HEK293 (cell line): ENCODE results near the gene HOXB9.
A peak's percentile ranks its signal among the peaks of the same experiment; 100 is the strongest.

Experiments used
- IKZF3 ChIP-seq: fragments of 450-650 bp; IDR thresholded peaks from 2 replicates; pipeline ENCODE4 v1.5.0; 2018; ENCODE audit warnings: missing biosample characterization, mild to moderate bottlenecking, missing genetic modification characterization, moderate library complexity
- MZF1 ChIP-seq: fragments of 450-650 bp; formaldehyde crosslinking; IDR thresholded peaks from 2 replicates; pipeline ENCODE4 v1.5.1; 2017; ENCODE audit warnings: missing biosample characterization, missing genetic modification characterization, borderline replicate concordance
- SP3 ChIP-seq: fragments of 450-650 bp; formaldehyde crosslinking; IDR thresholded peaks from 2 replicates; pipeline ENCODE4 v1.5.1; 2016; ENCODE audit warnings: missing biosample characterization, missing genetic modification characterization
- TCF7L2 ChIP-seq: IDR thresholded peaks from 2 replicates; pipeline ENCODE4 v1.6.1; 2011; ENCODE audit warnings: low read depth, mild to moderate bottlenecking, inconsistent platforms, low read length, moderate library complexity, borderline replicate concordance
- WT1 ChIP-seq: fragments of 450-650 bp; formaldehyde crosslinking; IDR thresholded peaks from 2 replicates; pipeline ENCODE4 v1.5.1; 2016; ENCODE audit warnings: missing biosample characterization, missing genetic modification characterization
- ZBTB7A ChIP-seq: fragments of 450-650 bp; formaldehyde crosslinking; IDR thresholded peaks from 2 replicates; pipeline ENCODE4 v1.5.1; 2016; ENCODE audit warnings: low read depth, missing biosample characterization, missing genetic modification characterization
- ZIC2 ChIP-seq: fragments of 450-650 bp; formaldehyde crosslinking; IDR thresholded peaks from 2 replicates; pipeline ENCODE4 v1.5.1; 2016; ENCODE audit warnings: missing biosample characterization, missing genetic modification characterization
- ZNF133 ChIP-seq: fragments of 450-650 bp; formaldehyde crosslinking; IDR thresholded peaks from 2 replicates; pipeline ENCODE4 v1.5.1; 2016; ENCODE audit warnings: missing biosample characterization, missing genetic modification characterization
- ZNF138 ChIP-seq: fragments of 450-650 bp; formaldehyde crosslinking; IDR thresholded peaks from 2 replicates; pipeline ENCODE4 v1.5.1; 2016; ENCODE audit warnings: missing biosample characterization, missing genetic modification characterization, borderline replicate concordance
- ZNF146 ChIP-seq: fragments of 450-650 bp; formaldehyde crosslinking; IDR thresholded peaks from 2 replicates; pipeline ENCODE4 v1.5.1; 2016; ENCODE audit warnings: missing biosample characterization, missing genetic modification characterization
- ZNF19 ChIP-seq: fragments of 450-650 bp; formaldehyde crosslinking; IDR thresholded peaks from 2 replicates; pipeline ENCODE4; 2016; ENCODE audit warnings: missing biosample characterization, missing genetic modification characterization, low read depth
- ZNF214 ChIP-seq: fragments of 450-650 bp; formaldehyde crosslinking; IDR thresholded peaks from 2 replicates; pipeline ENCODE4 v1.5.1; 2017; ENCODE audit warnings: missing biosample characterization, mild to moderate bottlenecking, missing genetic modification characterization, borderline replicate concordance
- ZNF23 ChIP-seq: fragments of 450-650 bp; formaldehyde crosslinking; IDR thresholded peaks from 2 replicates; pipeline ENCODE4 v1.5.1; 2016; ENCODE audit warnings: missing biosample characterization, missing genetic modification characterization, borderline replicate concordance
- ZNF426 ChIP-seq: fragments of 450-650 bp; formaldehyde crosslinking; IDR thresholded peaks from 2 replicates; pipeline ENCODE4 v1.5.1; 2017; ENCODE audit warnings: missing biosample characterization, missing genetic modification characterization, mild to moderate bottlenecking, inconsistent platforms, moderate library complexity
- ZNF473 ChIP-seq: fragments of 450-650 bp; formaldehyde crosslinking; IDR thresholded peaks from 2 replicates; pipeline ENCODE4 v1.5.1; 2017; ENCODE audit warnings: missing biosample characterization, missing genetic modification characterization
- ZNF48 ChIP-seq: fragments of 450-650 bp; formaldehyde crosslinking; IDR thresholded peaks from 2 replicates; pipeline ENCODE4 v1.5.1; 2016; ENCODE audit warnings: missing biosample characterization, missing genetic modification characterization
- ZNF549 ChIP-seq: fragments of 450-650 bp; IDR thresholded peaks from 2 replicates; pipeline ENCODE4 v1.5.1; 2018; ENCODE audit warnings: missing biosample characterization, missing genetic modification characterization, mild to moderate bottlenecking, inconsistent platforms, moderate library complexity
- ZNF571 ChIP-seq: fragments of 450-650 bp; formaldehyde crosslinking; IDR thresholded peaks from 2 replicates; pipeline ENCODE4 v1.5.0; 2017; ENCODE audit warnings: missing biosample characterization, missing genetic modification characterization
- ZNF629 ChIP-seq: fragments of 450-650 bp; formaldehyde crosslinking; IDR thresholded peaks from 2 replicates; pipeline ENCODE4 v1.5.1; 2017; ENCODE audit warnings: missing biosample characterization, missing genetic modification characterization
- ZNF843 ChIP-seq: fragments of 450-650 bp; formaldehyde crosslinking; IDR thresholded peaks from 2 replicates; pipeline ENCODE4 v1.5.1; 2016; ENCODE audit warnings: missing biosample characterization, missing genetic modification characterization
- TF ChIP-seq, protein P1 (sequence below): fragments of 450-650 bp; formaldehyde crosslinking; IDR thresholded peaks from 2 replicates; pipeline ENCODE4 v1.5.1; 2016; ENCODE audit warnings: missing biosample characterization, missing genetic modification characterization
- TF ChIP-seq, protein P2 (sequence below): fragments of 450-650 bp; formaldehyde crosslinking; optimal IDR thresholded peaks from 2 replicates; pipeline ENCODE3; 2016; ENCODE audit warnings: missing biosample characterization, mild to moderate bottlenecking, missing genetic modification characterization
- TF ChIP-seq, protein P3 (sequence below): fragments of 450-650 bp; formaldehyde crosslinking; IDR thresholded peaks from 2 replicates; pipeline ENCODE4 v1.5.1; 2016; ENCODE audit warnings: missing biosample characterization, missing genetic modification characterization
- TF ChIP-seq, protein P4 (sequence below): fragments of 450-650 bp; formaldehyde crosslinking; IDR thresholded peaks from 2 replicates; pipeline ENCODE4 v1.5.1; 2016; ENCODE audit warnings: missing biosample characterization, missing genetic modification characterization
- TF ChIP-seq, protein P5 (sequence below): fragments of 450-650 bp; formaldehyde crosslinking; IDR thresholded peaks from 2 replicates; pipeline ENCODE4 v1.5.1; 2016; ENCODE audit warnings: missing biosample characterization, missing genetic modification characterization, borderline replicate concordance
- TF ChIP-seq, protein P6 (sequence below): fragments of 450-650 bp; formaldehyde crosslinking; IDR thresholded peaks from 2 replicates; pipeline ENCODE4 v1.5.1; 2016; ENCODE audit warnings: missing biosample characterization, missing genetic modification characterization

HOXB9 gene

DNA sequence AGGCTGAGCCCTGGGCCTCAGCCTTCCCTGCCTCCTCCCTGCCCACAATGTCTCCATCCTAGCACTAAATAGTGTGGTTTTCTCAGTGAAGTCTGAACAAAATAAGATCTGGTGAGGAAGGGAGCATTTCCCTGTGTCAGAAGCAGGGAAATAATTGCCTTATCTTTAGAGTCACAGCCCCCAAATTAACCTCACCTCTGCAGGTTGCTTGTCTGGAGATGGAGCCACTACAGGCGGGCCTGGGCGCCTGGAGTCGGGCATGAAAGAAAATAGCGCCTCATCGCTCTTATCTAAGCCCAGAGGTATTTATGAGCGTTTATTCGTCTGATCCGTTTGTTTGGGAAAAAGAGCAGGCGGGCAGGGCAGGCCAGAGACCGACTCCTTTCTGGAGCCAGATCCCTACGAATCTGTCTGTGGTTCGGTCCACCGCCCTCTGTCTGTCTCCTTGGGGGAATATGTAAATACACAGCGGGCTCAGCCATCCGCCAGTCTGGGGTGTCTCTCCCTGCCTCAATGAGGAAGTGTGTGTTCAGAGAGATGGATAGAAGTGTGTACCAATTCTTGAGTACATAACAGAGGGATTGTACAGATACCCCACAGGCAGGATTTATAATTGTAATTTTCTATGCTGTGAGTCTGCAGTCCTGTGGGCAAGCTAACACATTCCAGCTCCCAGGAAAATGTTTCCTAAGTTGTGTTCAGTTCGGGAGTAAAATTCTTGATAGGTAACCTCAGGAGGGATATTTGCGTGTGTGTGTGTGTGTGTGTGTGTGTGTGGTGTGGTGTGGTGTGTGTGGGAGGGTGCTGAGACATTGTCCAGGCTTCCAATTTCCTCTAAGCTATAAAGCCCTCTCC, 25.7 kb downstream of the HOXB9 start (continued):
- no peak for TF ChIP-seq ZNF133 (tag by site-specific recombination)
- TF ChIP-seq ZNF214: no peak
- TF ChIP-seq ZNF549: no peak
- TF ChIP-seq, protein P1, sequence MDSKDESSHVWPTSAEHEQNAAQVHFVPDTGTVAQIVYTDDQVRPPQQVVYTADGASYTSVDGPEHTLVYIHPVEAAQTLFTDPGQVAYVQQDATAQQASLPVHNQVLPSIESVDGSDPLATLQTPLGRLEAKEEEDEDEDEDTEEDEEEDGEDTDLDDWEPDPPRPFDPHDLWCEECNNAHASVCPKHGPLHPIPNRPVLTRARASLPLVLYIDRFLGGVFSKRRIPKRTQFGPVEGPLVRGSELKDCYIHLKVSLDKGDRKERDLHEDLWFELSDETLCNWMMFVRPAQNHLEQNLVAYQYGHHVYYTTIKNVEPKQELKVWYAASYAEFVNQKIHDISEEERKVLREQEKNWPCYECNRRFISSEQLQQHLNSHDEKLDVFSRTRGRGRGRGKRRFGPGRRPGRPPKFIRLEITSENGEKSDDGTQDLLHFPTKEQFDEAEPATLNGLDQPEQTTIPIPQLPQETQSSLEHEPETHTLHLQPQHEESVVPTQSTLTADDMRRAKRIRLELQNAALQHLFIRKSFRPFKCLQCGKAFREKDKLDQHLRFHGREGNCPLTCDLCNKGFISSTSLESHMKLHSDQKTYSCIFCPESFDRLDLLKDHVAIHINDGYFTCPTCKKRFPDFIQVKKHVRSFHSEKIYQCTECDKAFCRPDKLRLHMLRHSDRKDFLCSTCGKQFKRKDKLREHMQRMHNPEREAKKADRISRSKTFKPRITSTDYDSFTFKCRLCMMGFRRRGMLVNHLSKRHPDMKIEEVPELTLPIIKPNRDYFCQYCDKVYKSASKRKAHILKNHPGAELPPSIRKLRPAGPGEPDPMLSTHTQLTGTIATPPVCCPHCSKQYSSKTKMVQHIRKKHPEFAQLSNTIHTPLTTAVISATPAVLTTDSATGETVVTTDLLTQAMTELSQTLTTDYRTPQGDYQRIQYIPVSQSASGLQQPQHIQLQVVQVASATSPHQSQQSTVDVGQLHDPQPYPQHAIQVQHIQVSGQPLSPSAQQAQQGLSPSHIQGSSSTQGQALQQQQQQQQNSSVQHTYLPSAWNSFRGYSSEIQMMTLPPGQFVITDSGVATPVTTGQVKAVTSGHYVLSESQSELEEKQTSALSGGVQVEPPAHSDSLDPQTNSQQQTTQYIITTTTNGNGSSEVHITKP (tag by site-specific recombination): peak; percentile 96
- TF ChIP-seq, protein P2, sequence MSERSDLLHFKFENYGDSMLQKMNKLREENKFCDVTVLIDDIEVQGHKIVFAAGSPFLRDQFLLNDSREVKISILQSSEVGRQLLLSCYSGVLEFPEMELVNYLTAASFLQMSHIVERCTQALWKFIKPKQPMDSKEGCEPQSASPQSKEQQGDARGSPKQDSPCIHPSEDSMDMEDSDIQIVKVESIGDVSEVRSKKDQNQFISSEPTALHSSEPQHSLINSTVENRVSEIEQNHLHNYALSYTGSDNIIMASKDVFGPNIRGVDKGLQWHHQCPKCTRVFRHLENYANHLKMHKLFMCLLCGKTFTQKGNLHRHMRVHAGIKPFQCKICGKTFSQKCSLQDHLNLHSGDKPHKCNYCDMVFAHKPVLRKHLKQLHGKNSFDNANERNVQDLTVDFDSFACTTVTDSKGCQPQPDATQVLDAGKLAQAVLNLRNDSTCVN (tag by site-specific recombination): no peak
- TF ChIP-seq, protein P3, sequence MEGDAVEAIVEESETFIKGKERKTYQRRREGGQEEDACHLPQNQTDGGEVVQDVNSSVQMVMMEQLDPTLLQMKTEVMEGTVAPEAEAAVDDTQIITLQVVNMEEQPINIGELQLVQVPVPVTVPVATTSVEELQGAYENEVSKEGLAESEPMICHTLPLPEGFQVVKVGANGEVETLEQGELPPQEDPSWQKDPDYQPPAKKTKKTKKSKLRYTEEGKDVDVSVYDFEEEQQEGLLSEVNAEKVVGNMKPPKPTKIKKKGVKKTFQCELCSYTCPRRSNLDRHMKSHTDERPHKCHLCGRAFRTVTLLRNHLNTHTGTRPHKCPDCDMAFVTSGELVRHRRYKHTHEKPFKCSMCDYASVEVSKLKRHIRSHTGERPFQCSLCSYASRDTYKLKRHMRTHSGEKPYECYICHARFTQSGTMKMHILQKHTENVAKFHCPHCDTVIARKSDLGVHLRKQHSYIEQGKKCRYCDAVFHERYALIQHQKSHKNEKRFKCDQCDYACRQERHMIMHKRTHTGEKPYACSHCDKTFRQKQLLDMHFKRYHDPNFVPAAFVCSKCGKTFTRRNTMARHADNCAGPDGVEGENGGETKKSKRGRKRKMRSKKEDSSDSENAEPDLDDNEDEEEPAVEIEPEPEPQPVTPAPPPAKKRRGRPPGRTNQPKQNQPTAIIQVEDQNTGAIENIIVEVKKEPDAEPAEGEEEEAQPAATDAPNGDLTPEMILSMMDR: peak; percentile 33; the same call in 1 of the 2 replicates
- no peak for TF ChIP-seq SP3
- TF ChIP-seq ZNF138: no peak
- TF ChIP-seq, protein P4, sequence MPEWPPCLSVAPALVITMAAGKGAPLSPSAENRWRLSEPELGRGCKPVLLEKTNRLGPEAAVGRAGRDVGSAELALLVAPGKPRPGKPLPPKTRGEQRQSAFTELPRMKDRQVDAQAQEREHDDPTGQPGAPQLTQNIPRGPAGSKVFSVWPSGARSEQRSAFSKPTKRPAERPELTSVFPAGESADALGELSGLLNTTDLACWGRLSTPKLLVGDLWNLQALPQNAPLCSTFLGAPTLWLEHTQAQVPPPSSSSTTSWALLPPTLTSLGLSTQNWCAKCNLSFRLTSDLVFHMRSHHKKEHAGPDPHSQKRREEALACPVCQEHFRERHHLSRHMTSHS (tag by site-specific recombination): no peak
- peak; percentile 88; the same call in 1 of the 2 replicates for TF ChIP-seq TCF7L2
- TF ChIP-seq ZNF48 (tag by site-specific recombination): no peak
- TF ChIP-seq, protein P5, sequence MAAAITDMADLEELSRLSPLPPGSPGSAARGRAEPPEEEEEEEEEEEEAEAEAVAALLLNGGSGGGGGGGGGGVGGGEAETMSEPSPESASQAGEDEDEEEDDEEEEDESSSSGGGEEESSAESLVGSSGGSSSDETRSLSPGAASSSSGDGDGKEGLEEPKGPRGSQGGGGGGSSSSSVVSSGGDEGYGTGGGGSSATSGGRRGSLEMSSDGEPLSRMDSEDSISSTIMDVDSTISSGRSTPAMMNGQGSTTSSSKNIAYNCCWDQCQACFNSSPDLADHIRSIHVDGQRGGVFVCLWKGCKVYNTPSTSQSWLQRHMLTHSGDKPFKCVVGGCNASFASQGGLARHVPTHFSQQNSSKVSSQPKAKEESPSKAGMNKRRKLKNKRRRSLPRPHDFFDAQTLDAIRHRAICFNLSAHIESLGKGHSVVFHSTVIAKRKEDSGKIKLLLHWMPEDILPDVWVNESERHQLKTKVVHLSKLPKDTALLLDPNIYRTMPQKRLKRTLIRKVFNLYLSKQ: no peak
- TF ChIP-seq ZNF23: no peak
- no peak for TF ChIP-seq ZNF473 (tag by site-specific recombination)
- peak; percentile 58; the same call in 1 of the 2 replicates for TF ChIP-seq WT1
- TF ChIP-seq ZNF629 (tag by site-specific recombination): no peak
- no peak for TF ChIP-seq ZNF571 (tag by site-specific recombination)
- TF ChIP-seq IKZF3 (tag by site-specific recombination): peak; percentile 29
- no peak for TF ChIP-seq ZBTB7A (tag by site-specific recombination)
- TF ChIP-seq ZNF843 (tag by site-specific recombination): peak; percentile 8; the same call in 1 of the 2 replicates
- TF ChIP-seq MZF1 (tag by site-specific recombination): no peak; the same call in none of the 2 replicates
- TF ChIP-seq ZIC2 (tag by site-specific recombination): peak; percentile 67; the same call in 1 of the 2 replicates
- TF ChIP-seq, protein P6, sequence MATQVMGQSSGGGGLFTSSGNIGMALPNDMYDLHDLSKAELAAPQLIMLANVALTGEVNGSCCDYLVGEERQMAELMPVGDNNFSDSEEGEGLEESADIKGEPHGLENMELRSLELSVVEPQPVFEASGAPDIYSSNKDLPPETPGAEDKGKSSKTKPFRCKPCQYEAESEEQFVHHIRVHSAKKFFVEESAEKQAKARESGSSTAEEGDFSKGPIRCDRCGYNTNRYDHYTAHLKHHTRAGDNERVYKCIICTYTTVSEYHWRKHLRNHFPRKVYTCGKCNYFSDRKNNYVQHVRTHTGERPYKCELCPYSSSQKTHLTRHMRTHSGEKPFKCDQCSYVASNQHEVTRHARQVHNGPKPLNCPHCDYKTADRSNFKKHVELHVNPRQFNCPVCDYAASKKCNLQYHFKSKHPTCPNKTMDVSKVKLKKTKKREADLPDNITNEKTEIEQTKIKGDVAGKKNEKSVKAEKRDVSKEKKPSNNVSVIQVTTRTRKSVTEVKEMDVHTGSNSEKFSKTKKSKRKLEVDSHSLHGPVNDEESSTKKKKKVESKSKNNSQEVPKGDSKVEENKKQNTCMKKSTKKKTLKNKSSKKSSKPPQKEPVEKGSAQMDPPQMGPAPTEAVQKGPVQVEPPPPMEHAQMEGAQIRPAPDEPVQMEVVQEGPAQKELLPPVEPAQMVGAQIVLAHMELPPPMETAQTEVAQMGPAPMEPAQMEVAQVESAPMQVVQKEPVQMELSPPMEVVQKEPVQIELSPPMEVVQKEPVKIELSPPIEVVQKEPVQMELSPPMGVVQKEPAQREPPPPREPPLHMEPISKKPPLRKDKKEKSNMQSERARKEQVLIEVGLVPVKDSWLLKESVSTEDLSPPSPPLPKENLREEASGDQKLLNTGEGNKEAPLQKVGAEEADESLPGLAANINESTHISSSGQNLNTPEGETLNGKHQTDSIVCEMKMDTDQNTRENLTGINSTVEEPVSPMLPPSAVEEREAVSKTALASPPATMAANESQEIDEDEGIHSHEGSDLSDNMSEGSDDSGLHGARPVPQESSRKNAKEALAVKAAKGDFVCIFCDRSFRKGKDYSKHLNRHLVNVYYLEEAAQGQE (tag by site-specific recombination): no peak
- TF ChIP-seq ZNF146 (tag by site-specific recombination): no peak
- no peak for TF ChIP-seq ZNF19 (tag by site-specific recombination)
- TF ChIP-seq ZNF426 (tag by site-specific recombination): no peak
